NCI-H187 (cell line): ENCODE measurements around the gene NSMCE4A.
"Not testable (repeated sequence)": the region's sequence is repeated elsewhere in the genome, so short reads cannot be mapped to it uniquely, and the experiment has no call there.

Source experiments
- DNase-seq, 2 experiments: peaks; one replicate each; lab custom pipeline; 2025; lab: John Stamatoyannopoulos, UW

The NSMCE4A gene

GRCh38 chr10:121935702-121936101 lies 39.3 kb downstream of the NSMCE4A start:
- DNase-seq: no peak

GRCh38 chr10:121930268-121931085 lies 44.5 kb downstream of the NSMCE4A start:
- not testable (repeated sequence) for DNase-seq

GRCh38 chr10:121929585-121930267 lies 45.3 kb downstream of the NSMCE4A start:
- not testable (repeated sequence) for DNase-seq

- no peak for DNase-seq
These were observed 46.5 kb downstream of the NSMCE4A start for GRCh38 chr10:121928528-121928884.

- peak; percentile 42 to 78 for DNase-seq
These were observed 47.0 kb downstream of the NSMCE4A start, which contains the start of gene ATE1 for GRCh38 chr10:121927841-121928527. Gene ATE1, minus strand, starts transcription at chr10:121928031. Its CDS starts 82 bp downstream, at chr10:121927949.

GRCh38 chr10:121927318-121927840 lies 47.6 kb downstream of the NSMCE4A start:
- DNase-seq: peak in 1 of 2 experiments; percentile 42

GRCh38 chr10:121926671-121927317 lies 48.2 kb downstream of the NSMCE4A start:
- DNase-seq: no peak

GRCh38 chr10:121926157-121926556 lies 48.9 kb downstream of the NSMCE4A start:
- no peak for DNase-seq

- DNase-seq: no peak
These were observed 53.6 kb downstream of the NSMCE4A start for GRCh38 chr10:121921238-121921931.

- no peak for DNase-seq
These were observed 55.4 kb downstream of the NSMCE4A start for GRCh38 chr10:121919666-121920065.

GRCh38 chr10:121918800-121919199 lies 56.2 kb downstream of the NSMCE4A start:
- not testable (repeated sequence) for DNase-seq

GRCh38 chr10:121914661-121915060 lies 60.4 kb downstream of the NSMCE4A start:
- no peak for DNase-seq

GRCh38 chr10:121911421-121911697 lies 63.7 kb downstream of the NSMCE4A start:
- DNase-seq: no peak

GRCh38 chr10:121910673-121911420 lies 64.2 kb downstream of the NSMCE4A start:
- no peak for DNase-seq
